ENCODE data around the gene XBP1. TPM values are rescaled to one million over a fixed set of nuclear protein-coding genes. Genes with fewer than 3 reads are reported as not detected.
"Not testable (repeated sequence)": the region's sequence is repeated elsewhere in the genome, so short reads cannot be mapped to it uniquely, and the experiment has no call there.

The XBP1 gene
- total RNA-seq, 1 donor from 2014 or later, result 97.8 TPM

- DNase-seq, result no peak
These were observed 17.8 kb upstream of the XBP1 start for GRCh38 chr22:28817919-28818859.

GRCh38 chr22:28817064-28817463 is 16.7 kb upstream of the XBP1 start:
- DNase-seq, result no peak

- DNase-seq, result no peak
These were observed 15.4 kb upstream of the XBP1 start for GRCh38 chr22:28815729-28816128.

- DNase-seq, result no peak
These were observed 14.7 kb upstream of the XBP1 start for GRCh38 chr22:28815111-28815510.

GRCh38 chr22:28813772-28814518 is 13.6 kb upstream of the XBP1 start:
- no peak for DNase-seq

- no peak for DNase-seq
These were observed 12.1 kb upstream of the XBP1 start for GRCh38 chr22:28812516-28812915.

- DNase-seq, result no peak
These were observed 10.6 kb upstream of the XBP1 start for GRCh38 chr22:28810821-28811491.

- no peak for DNase-seq
These were observed 8.5 kb upstream of the XBP1 start for GRCh38 chr22:28808716-28809355.

- not testable (repeated sequence) for DNase-seq
These were observed 5.1 kb upstream of the XBP1 start for GRCh38 chr22:28805426-28805825.

GRCh38 chr22:28802595-28803123 is 2.3 kb upstream of the XBP1 start:
- DNase-seq, result no peak

GRCh38 chr22:28801845-28802594 is 1.7 kb upstream of the XBP1 start:
- no peak for DNase-seq

GRCh38 chr22:28799606-28800307 is 612 bp downstream of the XBP1 start:
- DNase-seq, result no peak

GRCh38 chr22:28798810-28799605 is 1.4 kb downstream of the XBP1 start:
- DNase-seq, result no peak

- DNase-seq, result no peak
These were observed 4.2 kb downstream of the XBP1 start for GRCh38 chr22:28795932-28796856.

- no peak for DNase-seq
These were observed 5.2 kb downstream of the XBP1 start for GRCh38 chr22:28795071-28795693.

GRCh38 chr22:28793976-28794584 is 6.3 kb downstream of the XBP1 start:
- DNase-seq, result no peak

Data from skin of body (tissue), 2 donors.